NCI-H748 (cell line): ENCODE measurements around the gene MDFIC.
"Not testable (repeated sequence)": the region's sequence is repeated elsewhere in the genome, so short reads cannot be mapped to it uniquely, and the experiment has no call there.

Source experiments
- DNase-seq: peaks from one replicate; lab custom pipeline; 2025; ENCODE audit not compliant: unreplicated experiment; lab: John Stamatoyannopoulos, UW

MDFIC gene

GRCh38 chr7:114922026-114922651 lies at the start of gene MDFIC:
MDFIC (plus strand) TSS chr7:114922094; CDS start chr7:114923034, 940 bp downstream.
- DNase-seq, result peak; percentile 72

GRCh38 chr7:114874170-114874569 lies 47.7 kb upstream of the MDFIC start:
- DNase-seq, result no peak

- no peak for DNase-seq
These were observed 46.7 kb upstream of the MDFIC start for GRCh38 chr7:114875186-114875585.

- no peak for DNase-seq
These were observed 42.3 kb upstream of the MDFIC start for GRCh38 chr7:114879554-114879953.

- no peak for DNase-seq
These were observed 36.1 kb upstream of the MDFIC start for GRCh38 chr7:114885836-114886235.

- no peak for DNase-seq
These were observed 35.7 kb upstream of the MDFIC start for GRCh38 chr7:114886241-114886640.

- DNase-seq, result not testable (repeated sequence)
These were observed 32.8 kb upstream of the MDFIC start for GRCh38 chr7:114889116-114889515.

- no peak for DNase-seq
These were observed 32.1 kb upstream of the MDFIC start for GRCh38 chr7:114889646-114890285.

GRCh38 chr7:114890561-114890960 lies 31.3 kb upstream of the MDFIC start:
- no peak for DNase-seq

- peak; percentile 9 for DNase-seq
These were observed 21.8 kb upstream of the MDFIC start for GRCh38 chr7:114900127-114900526.

GRCh38 chr7:114901771-114902170 lies 20.1 kb upstream of the MDFIC start:
- no peak for DNase-seq

GRCh38 chr7:114903131-114903530 lies 18.8 kb upstream of the MDFIC start:
- DNase-seq, result no peak

GRCh38 chr7:114910787-114911186 lies 11.1 kb upstream of the MDFIC start:
- no peak for DNase-seq

- no peak for DNase-seq
These were observed 10.5 kb upstream of the MDFIC start for GRCh38 chr7:114911411-114911810.

GRCh38 chr7:114916261-114916892 lies 5.5 kb upstream of the MDFIC start:
- no peak for DNase-seq

GRCh38 chr7:114917211-114917839 lies 4.6 kb upstream of the MDFIC start:
- DNase-seq, result no peak

- no peak for DNase-seq
These were observed 2.3 kb upstream of the MDFIC start for GRCh38 chr7:114919587-114919986.

GRCh38 chr7:114921631-114922025 lies 266 bp upstream of the MDFIC start:
- DNase-seq, result peak; percentile 38

GRCh38 chr7:114922652-114923402 lies 933 bp downstream of the MDFIC start:
- DNase-seq, result peak; percentile 60

- no peak for DNase-seq
These were observed 1.5 kb downstream of the MDFIC start for GRCh38 chr7:114923403-114923713.

GRCh38 chr7:114924038-114924712 lies 2.3 kb downstream of the MDFIC start:
- DNase-seq, result peak; percentile 9
